ENCODE measurements around the gene BEND3. TPM values are rescaled to one million over a fixed set of nuclear protein-coding genes. Genes with fewer than 3 reads are reported as not detected.

Gene BEND3
- total and polyA plus RNA-seq, 10 of the 15 experiments (the other 5 are each of a cell fraction or from before 2014, with no cell fraction given): 1.1 to 9.0 (median 3.6) TPM

GRCh38 chr6:107114213-107114925 lies 946 bp downstream of the BEND3 start (continued):
- TF ChIP-seq SPI1 (IDR thresholded peaks at IDR 0.05; ENCODE audit: borderline replicate concordance, insufficient read depth, low read depth, low read length): no peak
- TF ChIP-seq ESRRA (IDR thresholded peaks at IDR 0.05; ENCODE audit: low read length): no peak
- TF ChIP-seq PAX8 (IDR thresholded peaks at IDR 0.05): no peak
- no peak for TF ChIP-seq BCLAF1 (IDR thresholded peaks at IDR 0.05)

- in situ Hi-C loops (cut with MboI) (no loop called here), intact Hi-C loops (cut with micrococcal nuclease; ENCODE audit: unreplicated experiment) (loop anchor here (10.0 kb wide), 1 partner anchor 545 kb away; no protein-coding TSS in a partner anchor)
- Histone ChIP-seq H3K4me1 (ENCODE audit: control insufficient read depth, insufficient read depth, low read length) (peaks cover 4% of the 10 kb centered on the region; the same call in 1 of the 2 replicates), H3K4me2 (ENCODE audit: control insufficient read depth, insufficient read depth) (no peak overlapping the region), H3K27me3 (replicated peaks in 1 of 2; ENCODE audit: control insufficient read depth in 2 of 2, insufficient read depth in 2 of 2, low read length in 1 of 2) (no peaks in the 10 kb centered on the region), H3K4me3 (no peak overlapping the region), H3K79me2 (ENCODE audit: control insufficient read depth, insufficient read depth, low read length) (no peaks in the 10 kb centered on the region), H3K36me3 (ENCODE audit: control insufficient read depth in 2 of 2, insufficient read depth in 2 of 2, low read length in 1 of 2) (no peaks in the 10 kb centered on the region), H2AFZ (ENCODE audit: control insufficient read depth, low read depth, low read length) (no peak overlapping the region), H3K9ac (ENCODE audit: control insufficient read depth, insufficient read depth, low read length) (no peak overlapping the region), H3K9me3 (replicated peaks; ENCODE audit: control insufficient read depth, insufficient read depth, low read length) (no peaks in the 10 kb centered on the region), H4K20me1 (ENCODE audit: control insufficient read depth, insufficient read depth) (peaks cover 2% of the 10 kb centered on the region; the same call in 1 of the 2 replicates), H3K27ac (ENCODE audit: control insufficient read depth, insufficient read depth) (no peak overlapping the region)
- FAIRE-seq: no peak
- no peak for ATAC-seq
- TF ChIP-seq MXI1 (IDR thresholded peaks at IDR 0.05; ENCODE audit: low read depth, low read length) (no peak), NKRF (conservative IDR thresholded peaks at IDR 0.05) (no peak), CBFB (IDR thresholded peaks at IDR 0.05; ENCODE audit: low read depth) (no peak), PAX5 (IDR thresholded peaks at IDR 0.05; ENCODE audit: borderline replicate concordance, low read depth, low read length) (no peak), NFYA (IDR thresholded peaks at IDR 0.05; ENCODE audit: borderline replicate concordance, low read depth, low read length) (no peak), POLR2A (IDR thresholded peaks at IDR 0.05; ENCODE audit: low read depth, low read length) (no peak), RB1 (IDR thresholded peaks at IDR 0.05; ENCODE audit: borderline replicate concordance) (no peak)
- BruUV-seq (replicated peaks): no TSS peak
- WGBS (ENCODE audit: insufficient coverage, insufficient replicate concordance, low lambda C conversion rate, missing lambda C conversion rate): 100% methylated on average over 1 of the region's 1 CpG
- CTCF ChIA-PET: interaction anchor here (1.2 kb wide), 1 partner anchor 28 kb away, joined by 4 read pairs; no protein-coding TSS in a partner anchor
- no peak for DNase-seq (ENCODE audit: low read depth, low spot score)
- POLR2A ChIA-PET: interaction anchor here (0.6 to 0.9 kb wide), 2 partner anchors 16 to 1652 kb away, joined by 3 read pairs; no protein-coding TSS in a partner anchor
- RAD21 ChIA-PET (ENCODE audit: unreplicated experiment): interaction anchor here (1.2 to 1.3 kb wide), 2 partner anchors 11 to 82 kb away, joined by 3 read pairs; partner anchors contain the start of gene MTRES1
- SMC1A ChIA-PET (ENCODE audit: uncharacterized antibody, unreplicated experiment): no interaction called here
These were observed 5.1 kb downstream of the BEND3 start for GRCh38 chr6:107110200-107110599.

All from GM12878 (cell line).